Osteocyte (in vitro differentiated cells): ENCODE results near the gene RRP9. TPM values are rescaled to one million over a fixed set of nuclear protein-coding genes. Genes with fewer than 3 reads are reported as not detected.
"Not testable (repeated sequence)": the region's sequence is repeated elsewhere in the genome, so short reads cannot be mapped to it uniquely, and the experiment has no call there.

ENCODE experiments used
- DNase-seq: peaks from one replicate; pipeline ENCODE4 v3.0.0; 2021; ENCODE audit warnings: mixed read lengths; ENCODE audit not compliant: unreplicated experiment; ENCODE audit errors: extremely low spot score
- H3K27ac Mint-ChIP-seq: one replicate; pipeline ENCODE4 v1.8.0; 2021; ENCODE audit warnings: mild to moderate bottlenecking, mixed read lengths; ENCODE audit not compliant: unreplicated experiment
- H3K27me3 Mint-ChIP-seq: one replicate; pipeline ENCODE4 v1.8.0; 2021; ENCODE audit warnings: mixed read lengths; ENCODE audit not compliant: unreplicated experiment
- H3K36me3 Mint-ChIP-seq: one replicate; pipeline ENCODE4 v1.8.0; 2021; ENCODE audit warnings: mixed read lengths; ENCODE audit not compliant: unreplicated experiment
- H3K4me1 Mint-ChIP-seq: one replicate; pipeline ENCODE4 v1.8.0; 2021; ENCODE audit warnings: mixed read lengths; ENCODE audit not compliant: unreplicated experiment
- H3K4me3 Mint-ChIP-seq: one replicate; pipeline ENCODE4 v1.8.0; 2021; ENCODE audit warnings: mild to moderate bottlenecking, moderate library complexity, mixed read lengths; ENCODE audit not compliant: unreplicated experiment
- H3K9me3 Mint-ChIP-seq: one replicate; pipeline ENCODE4 v1.8.0; 2021; ENCODE audit warnings: mixed read lengths; ENCODE audit not compliant: unreplicated experiment
- CTCF ChIP-seq: fragments of 200-600 bp; sonication (generic); IDR thresholded peaks from 2 replicates; pipeline ENCODE4 v1.5.0; 2021; ENCODE audit warnings: antibody characterized with exemption, mild to moderate bottlenecking, moderate library complexity
- total RNA-seq: library from RNA; stranded (reverse); gene quantifications from 2 replicates; pipeline ENCODE4 v1.2.1, GENCODE V29; 2021

RRP9 gene
- total RNA-seq, 1 donor from 2014 or later = 20.7 TPM

- DNase-seq = peak; percentile 53
- Mint-ChIP-seq H3K36me3 (peaks cover 13% of the 10 kb centered on the region), H3K4me3 (no peak overlapping the region), H3K4me1 (no peaks in the 10 kb centered on the region), H3K27ac (no peak overlapping the region), H3K9me3 (no peaks in the 10 kb centered on the region), H3K27me3 (no peaks in the 10 kb centered on the region)
- TF ChIP-seq CTCF = no peak
These were observed 11.3 kb downstream of the RRP9 start for GRCh38 chr3:51930439-51930838.

DNA sequence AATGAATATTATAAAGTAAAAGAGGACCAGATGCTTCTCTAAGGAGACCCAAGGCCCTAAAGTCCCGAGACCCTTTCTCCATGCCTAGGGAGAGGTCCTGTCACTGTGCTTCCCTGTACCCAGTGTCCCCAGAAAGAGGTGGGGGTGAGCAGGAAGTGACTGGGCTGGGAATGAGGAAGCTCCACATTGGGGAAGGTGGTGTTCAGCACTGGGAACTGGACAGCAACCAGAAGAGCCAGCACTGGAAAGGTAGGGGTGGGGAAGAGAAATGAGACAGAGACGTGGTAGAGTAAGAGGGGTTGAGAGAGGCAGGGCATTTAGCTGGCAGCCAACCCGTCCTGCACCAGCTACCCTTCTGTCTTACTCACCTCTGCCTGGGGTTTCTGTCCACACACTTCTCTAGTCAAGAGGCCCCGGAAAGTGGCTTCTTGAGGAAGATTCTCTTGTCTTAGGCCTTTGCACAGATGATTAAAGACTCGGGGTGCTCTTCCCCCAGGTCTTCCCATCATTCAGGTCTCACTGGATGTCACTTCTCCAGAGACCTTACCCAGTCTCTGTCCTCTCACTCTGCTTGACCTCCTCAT, 12.2 kb downstream of the RRP9 start:
- H3K9me3 Mint-ChIP-seq = peaks cover 4% of the 10 kb centered on the region
- H3K27ac Mint-ChIP-seq = no peak overlapping the region
- no peaks in the 10 kb centered on the region for H3K4me1 Mint-ChIP-seq
- TF ChIP-seq CTCF = no peak
- H3K4me3 Mint-ChIP-seq = no peak overlapping the region
- peak; percentile 64 for DNase-seq
- H3K36me3 Mint-ChIP-seq = peaks cover 9% of the 10 kb centered on the region
- no peaks in the 10 kb centered on the region for H3K27me3 Mint-ChIP-seq

DNA sequence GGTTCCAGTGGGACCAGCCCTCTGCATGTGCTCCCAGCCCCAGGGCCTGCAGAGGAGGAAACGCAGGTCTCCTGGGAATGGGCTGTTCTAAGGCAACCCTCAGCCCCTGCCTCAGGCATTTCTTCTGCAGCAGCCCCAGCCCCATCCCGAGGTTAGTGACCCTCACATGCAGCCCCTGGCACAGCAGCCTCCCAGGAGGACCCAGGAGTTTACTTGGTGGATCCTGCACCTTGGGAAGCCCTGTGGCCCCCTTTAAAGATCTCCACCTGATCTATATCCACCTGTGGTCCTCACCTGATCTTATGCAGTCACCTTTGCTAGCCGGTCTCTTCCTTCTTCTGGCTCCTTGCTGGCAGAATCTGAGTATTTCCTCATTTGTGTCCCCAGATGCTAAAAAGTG, 12.7 kb downstream of the RRP9 start:
- not testable (repeated sequence) for H3K4me3 Mint-ChIP-seq, H3K9me3 Mint-ChIP-seq, H3K27me3 Mint-ChIP-seq, H3K36me3 Mint-ChIP-seq, H3K4me1 Mint-ChIP-seq, H3K27ac Mint-ChIP-seq
- peak; percentile 57 for DNase-seq

DNA sequence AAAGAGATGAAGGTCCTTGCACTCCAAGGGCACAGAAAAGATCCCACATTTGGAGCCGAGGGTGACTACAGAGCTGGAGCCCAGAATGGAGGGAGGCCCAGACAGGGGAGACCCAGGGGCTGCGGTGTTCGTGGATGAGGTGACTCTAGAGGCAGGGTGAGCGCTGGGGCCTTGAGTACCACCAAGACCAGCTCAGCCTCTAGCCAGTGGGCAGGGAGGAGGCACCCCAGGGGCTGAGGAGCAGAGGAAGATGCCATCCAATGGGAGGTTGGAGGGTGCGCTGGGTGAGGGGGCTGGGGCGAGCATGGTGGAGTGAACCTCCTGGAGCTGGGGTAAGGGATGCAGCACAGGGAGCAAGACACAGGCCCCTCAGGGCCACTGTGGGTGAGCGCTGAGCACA, 13.3 kb downstream of the RRP9 start:
- Mint-ChIP-seq H3K4me1 (no peaks in the 10 kb centered on the region), H3K9me3 (peaks cover 4% of the 10 kb centered on the region), H3K27me3 (no peaks in the 10 kb centered on the region), H3K27ac (no peak overlapping the region), H3K36me3 (peaks cover 3% of the 10 kb centered on the region), H3K4me3 (no peak overlapping the region)
- peak; percentile 84 for DNase-seq
- no peak for TF ChIP-seq CTCF

- TF ChIP-seq CTCF = no peak
- no peak for DNase-seq
- no peak overlapping the region for H3K27ac Mint-ChIP-seq
- H3K9me3 Mint-ChIP-seq = peaks cover 4% of the 10 kb centered on the region
- H3K4me3 Mint-ChIP-seq = no peak overlapping the region
- H3K27me3 Mint-ChIP-seq = peaks cover 6% of the 10 kb centered on the region
- H3K4me1 Mint-ChIP-seq = no peaks in the 10 kb centered on the region
- H3K36me3 Mint-ChIP-seq = peaks cover 2% of the 10 kb centered on the region
These were observed 14.4 kb downstream of the RRP9 start for GRCh38 chr3:51927061-51927977.
